Endothelial cell of umbilical vein (primary cell): ENCODE results near the gene DYNLT1. TPM values are rescaled to one million over a fixed set of nuclear protein-coding genes. Genes with fewer than 3 reads are reported as not detected.
"Not testable (repeated sequence)": the region's sequence is repeated elsewhere in the genome, so short reads cannot be mapped to it uniquely, and the experiment has no call there.

ENCODE experiments used
- BruUV-seq: library from RNA; stranded (reverse); fragments of 400-500 nt; replicated peaks from 2 replicates; lab custom pipeline; 2021; lab: Mats Ljungman, UMichigan
- CTCF ChIA-PET: fragments of 300-600, 350-600 bp; sonication (Branson Sonifier 250); formaldehyde crosslinking; loops from one replicate; lab custom pipeline; 2021; ENCODE audit warnings: antibody characterized with exemption, inconsistent platforms; lab: Charles Lee
- POLR2A ChIA-PET: fragments of 300-600, 350-600 bp; sonication (Branson Sonifier 250); formaldehyde crosslinking; loops from one replicate; lab custom pipeline; 2021; ENCODE audit warnings: antibody characterized with exemption, inconsistent platforms; lab: Charles Lee
- DNase-seq: peaks from one replicate; pipeline ENCODE4 v3.0.0-alpha.2; 2011; ENCODE audit warnings: low read depth, low spot score
- FAIRE-seq: peaks from 2 replicates; lab custom pipeline; 2011; peaks lifted over from hg19 to GRCh38; lab: Jason Lieb, UNC
- H2AFZ ChIP-seq: 2 replicates; pipeline ENCODE4 v1.6.0; 2012; ENCODE audit warnings: low read depth, low read length, control low read depth, inconsistent platforms
- H3K27ac ChIP-seq: 2 replicates; pipeline ENCODE4 v1.5.1; 2011; ENCODE audit warnings: low read depth, mild to moderate bottlenecking, control low read depth, low read length, moderate library complexity; ENCODE audit not compliant: insufficient read depth
- H3K27me3 ChIP-seq, 2 experiments: 2 replicates each; pipeline versions ENCODE4 v1.6.0 to v1.6.1; 2011; ENCODE audit warnings: low read length in 2 of 2, mixed read lengths in 1 of 2; ENCODE audit not compliant: control insufficient read depth in 2 of 2, insufficient read depth in 2 of 2
- H3K36me3 ChIP-seq, 2 experiments: 2 replicates in 1 of 2; 3 replicates in 1 of 2; pipeline ENCODE4 v1.5.1; 2011; ENCODE audit warnings: low read length in 2 of 2, mild to moderate bottlenecking in 1 of 2, moderate library complexity in 1 of 2; ENCODE audit not compliant: control insufficient read depth in 2 of 2, insufficient read depth in 2 of 2; ENCODE audit errors: extremely low read depth in 1 of 2
- H3K4me1 ChIP-seq: 3 replicates; pipeline ENCODE4 v1.5.1; 2011; ENCODE audit warnings: mild to moderate bottlenecking, low read length; ENCODE audit not compliant: control insufficient read depth, insufficient read depth; ENCODE audit errors: extremely low read depth
- H3K4me2 ChIP-seq: 2 replicates; pipeline ENCODE4 v1.6.1; 2011; ENCODE audit warnings: low read length, control low read depth, mixed read lengths; ENCODE audit not compliant: insufficient read depth
- H3K4me3 ChIP-seq, 3 experiments: fragments of 200-600 bp in 1 of 3; sonication (generic), shearing (Covaris generic) in 1 of 3; replicated peaks in 1 of 3; 2 replicates each; pipeline ENCODE4 v1.5.1; 2011 to 2016; ENCODE audit warnings: control low read depth in 3 of 3, low read length in 3 of 3, mild to moderate bottlenecking in 2 of 3, inconsistent platforms in 1 of 3, low read depth in 1 of 3, moderate library complexity in 1 of 3; ENCODE audit not compliant: insufficient read depth in 1 of 3
- H3K79me2 ChIP-seq: 2 replicates; pipeline ENCODE4 v1.6.0; 2012; ENCODE audit warnings: low read length, inconsistent platforms; ENCODE audit not compliant: control insufficient read depth, insufficient read depth
- H3K9ac ChIP-seq: replicated peaks from 2 replicates; pipeline ENCODE3; 2011; ENCODE audit warnings: low read length, control low read depth; ENCODE audit not compliant: insufficient read depth; ENCODE audit errors: extremely low read depth
- H3K9me1 ChIP-seq: replicated peaks from 3 replicates; pipeline ENCODE4 v1.6.0; 2011; ENCODE audit warnings: mild to moderate bottlenecking, low read length; ENCODE audit not compliant: control insufficient read depth, insufficient read depth; ENCODE audit errors: extremely low read depth
- H3K9me3 ChIP-seq: replicated peaks from 2 replicates; pipeline ENCODE4 v1.5.1; 2012; ENCODE audit warnings: low read length, inconsistent platforms; ENCODE audit not compliant: control insufficient read depth, insufficient read depth
- H4K20me1 ChIP-seq: replicated peaks from 2 replicates; pipeline ENCODE3; 2011; ENCODE audit warnings: mild to moderate bottlenecking, low read length; ENCODE audit not compliant: control insufficient read depth, insufficient read depth; ENCODE audit errors: extremely low read depth
- POLR2A ChIP-seq: IDR thresholded peaks from 2 replicates; pipeline ENCODE4 v1.6.1; 2012; ENCODE audit warnings: low read depth, mild to moderate bottlenecking, control low read depth, low read length
- dilution Hi-C: fragments of 300-500 bp; cut with MboI; formaldehyde crosslinking; loops from one replicate; pipeline ENCODE4 v1.15.0; 2019; ENCODE audit warnings: low sequenced_read_pairs; ENCODE audit not compliant: extremely low pct_ligation_motif_present
- intact Hi-C: fragments of 100-400 bp; cut with micrococcal nuclease; formaldehyde crosslinking; loops from one replicate; pipeline ENCODE4 v1.10.0; 2022
- polyA plus RNA-seq, 4 experiments: library from polyadenylated mRNA; depleted of rRNA in 3 of 4; stranded (reverse) in 3 of 4; unstranded in 1 of 4; fragments of >200 nt; gene quantifications; 2 replicates each; pipeline versions ENCODE4 v1.2.1 to v1.2.3, GENCODE V29; 2011 to 2012; ENCODE audit warnings: missing spikeins in 1 of 4
- total RNA-seq: library from RNA; stranded (reverse); gene quantifications from 2 replicates; pipeline ENCODE4 v1.2.3, GENCODE V29; 2021

DYNLT1 gene
- total and polyA plus RNA-seq, 2 donors (not counting 3 experiments of a cell fraction or from before 2014, with no cell fraction given): 162 to 267 TPM

DNA sequence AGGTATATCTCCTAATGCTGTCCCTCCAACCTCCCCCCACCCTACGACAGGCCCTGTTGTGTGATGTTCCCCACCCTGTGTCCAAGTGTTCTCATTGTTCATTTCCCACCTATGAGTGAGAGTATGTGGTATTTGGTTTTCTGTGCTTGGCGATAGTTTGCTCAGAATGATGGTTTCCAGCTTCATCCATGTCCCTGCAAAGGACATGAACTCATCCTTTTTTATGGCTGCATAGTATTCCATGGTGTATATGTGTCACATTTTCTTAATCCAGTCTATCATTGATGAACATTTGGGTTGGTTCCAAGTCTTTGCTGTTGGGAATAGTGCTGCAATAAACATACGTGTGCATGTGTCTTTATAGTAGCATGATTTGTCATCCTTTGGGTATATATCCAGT, 29.9 kb downstream of the DYNLT1 start:
- BruUV-seq, POLR2A ChIA-PET: not testable (repeated sequence)

DNA sequence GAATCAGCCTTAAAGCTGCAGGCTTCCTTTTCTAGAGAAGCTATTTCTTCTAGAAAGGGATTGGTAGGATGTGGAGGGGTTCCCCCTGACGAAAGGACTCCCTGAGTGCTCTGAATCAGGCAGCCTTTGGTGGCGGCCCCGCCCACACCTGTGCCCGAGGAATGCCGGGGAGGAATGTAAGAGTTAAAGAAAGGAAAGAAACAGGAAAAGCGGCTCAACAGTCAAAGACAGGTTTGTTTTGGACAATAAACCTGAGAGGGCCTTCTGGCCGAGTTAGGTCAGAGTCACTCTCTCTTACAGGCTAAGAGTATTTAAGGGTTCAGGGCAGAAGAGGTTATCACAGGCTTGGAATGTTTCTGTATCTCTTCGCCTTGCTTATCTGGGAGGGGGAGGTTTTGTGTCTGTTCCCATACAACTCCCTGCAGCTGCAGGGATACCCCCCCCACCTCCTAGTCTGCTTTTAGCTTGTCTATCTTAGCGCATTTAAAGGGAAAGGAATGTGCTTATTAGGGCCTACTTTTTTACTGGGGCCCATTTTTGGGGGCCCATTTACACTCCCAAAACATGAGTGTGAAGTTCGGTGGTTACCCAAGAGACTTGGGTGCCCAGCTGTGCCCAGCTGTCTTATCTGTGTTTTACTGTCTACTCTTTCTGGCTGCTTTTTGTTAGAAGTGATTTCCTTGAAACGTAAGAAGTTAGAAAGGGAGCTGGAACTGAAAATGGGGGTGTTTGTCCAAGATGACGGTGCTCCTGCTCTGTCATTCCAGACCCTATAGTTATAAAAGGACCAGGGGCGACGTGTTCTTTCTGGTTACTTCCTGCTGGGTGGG, 32.8 kb downstream of the DYNLT1 start:
- ChIA-PET POLR2A (no interaction called here), CTCF (interaction anchor here (0.8 to 1.1 kb wide), 3 partner anchors 80 to 397 kb away, joined by 3 read pairs; no protein-coding TSS in a partner anchor)
- peaks cover 11 to 31% of the 10 kb centered on the region in 2 experiments for H3K36me3 ChIP-seq

More for the DNA sequence above, 29.9 kb downstream of the DYNLT1 start:
- H3K9ac ChIP-seq, H2AFZ ChIP-seq, DNase-seq, H3K27ac ChIP-seq, H3K4me3 ChIP-seq, CTCF ChIA-PET, dilution Hi-C loops, H3K4me1 ChIP-seq, H3K9me3 ChIP-seq, H4K20me1 ChIP-seq, intact Hi-C loops, FAIRE-seq, H3K4me2 ChIP-seq, H3K79me2 ChIP-seq, H3K27me3 ChIP-seq, H3K9me1 ChIP-seq: not testable (repeated sequence)
- H3K36me3 ChIP-seq: peaks cover 11 to 12% of the 10 kb centered on the region in 2 experiments

More for the DNA sequence above, 32.8 kb downstream of the DYNLT1 start:
- Histone ChIP-seq H3K27me3 (no peaks in the 10 kb centered on the region), H3K4me2 (no peak overlapping the region), H3K79me2 (no peaks in the 10 kb centered on the region), H3K4me1 (no peaks in the 10 kb centered on the region), H3K9ac (no peak overlapping the region), H3K27ac (no peak overlapping the region), H2AFZ (no peak overlapping the region), H3K9me1 (no peaks in the 10 kb centered on the region), H3K4me3 (no peak overlapping the region), H4K20me1 (no peaks in the 10 kb centered on the region), H3K9me3 (no peaks in the 10 kb centered on the region)
- FAIRE-seq (no peak), DNase-seq (no peak)
- intact Hi-C loops: no loop called here
- no peak for TF ChIP-seq POLR2A
- dilution Hi-C loops: no loop called here
- no TSS peak for BruUV-seq
